ENCODE measurements around the gene NIPAL3.

Gene NIPAL3

GRCh38 chr1:24381256-24381655, 34.3 kb upstream of the NIPAL3 start:
- Histone ChIP-seq H4K20me1 (ENCODE audit: insufficient read depth, low read length) (no peaks in the 10 kb centered on the region), H3F3A (ENCODE audit: insufficient read depth, low read length) (peaks cover 24% of the 10 kb centered on the region), H3K27ac (ENCODE audit: low read length) (no peak overlapping the region), H3K4me2 (ENCODE audit: low read depth, low read length) (no peak overlapping the region), H3K9ac (ENCODE audit: low read length) (no peak overlapping the region), H3K27me3 (replicated peaks; ENCODE audit: insufficient read depth, low read length) (no peaks in the 10 kb centered on the region), H3K4me3 (ENCODE audit: low read length) (no peak overlapping the region), H3K9me3 (replicated peaks; ENCODE audit: insufficient read depth, low read length) (no peaks in the 10 kb centered on the region), H3K4me1 (ENCODE audit: low read length) (peaks cover 27% of the 10 kb centered on the region), H3K36me3 (replicated peaks; ENCODE audit: insufficient read depth, low read length) (no peaks in the 10 kb centered on the region), H3K9me2 (replicated peaks; ENCODE audit: insufficient read depth, low read length) (no peaks in the 10 kb centered on the region), H2AFZ (ENCODE audit: low read length) (no peak overlapping the region), H3K79me2 (ENCODE audit: low read length) (no peaks in the 10 kb centered on the region)
- no peak for DNase-seq
- TF ChIP-seq EZH2 (optimal IDR thresholded peaks at IDR 0.05; ENCODE audit: low read depth, low read length) (no peak), CTCF (IDR thresholded peaks at IDR 0.05; ENCODE audit: low read length) (no peak), EZH2phosphoT487 (IDR thresholded peaks at IDR 0.05; ENCODE audit: low read length) (no peak)

GRCh38 chr1:24382165-24382577, 33.4 kb upstream of the NIPAL3 start:
- no peak overlapping the region for H3K9ac ChIP-seq (ENCODE audit: low read length)
- H3K4me3 ChIP-seq (ENCODE audit: low read length): no peak overlapping the region
- no peaks in the 10 kb centered on the region for H3K27me3 ChIP-seq (replicated peaks; ENCODE audit: insufficient read depth, low read length)
- no peak for DNase-seq
- H3K27ac ChIP-seq (ENCODE audit: low read length): no peak overlapping the region
- H2AFZ ChIP-seq (ENCODE audit: low read length): no peak overlapping the region
- peaks cover 28% of the 10 kb centered on the region for H3F3A ChIP-seq (ENCODE audit: insufficient read depth, low read length)
- H3K4me2 ChIP-seq (ENCODE audit: low read depth, low read length): no peak overlapping the region
- H3K79me2 ChIP-seq (ENCODE audit: low read length): no peaks in the 10 kb centered on the region
- peaks cover 36% of the 10 kb centered on the region for H3K4me1 ChIP-seq (ENCODE audit: low read length)
- TF ChIP-seq CTCF (IDR thresholded peaks at IDR 0.05; ENCODE audit: low read length): no peak
- TF ChIP-seq EZH2phosphoT487 (IDR thresholded peaks at IDR 0.05; ENCODE audit: low read length): no peak
- no peak for TF ChIP-seq EZH2 (optimal IDR thresholded peaks at IDR 0.05; ENCODE audit: low read depth, low read length)
- H3K9me3 ChIP-seq (replicated peaks; ENCODE audit: insufficient read depth, low read length): no peaks in the 10 kb centered on the region
- H4K20me1 ChIP-seq (ENCODE audit: insufficient read depth, low read length): no peaks in the 10 kb centered on the region
- H3K9me2 ChIP-seq (replicated peaks; ENCODE audit: insufficient read depth, low read length): no peaks in the 10 kb centered on the region
- H3K36me3 ChIP-seq (replicated peaks; ENCODE audit: insufficient read depth, low read length): no peaks in the 10 kb centered on the region

- no peaks in the 10 kb centered on the region for H3K36me3 ChIP-seq (replicated peaks; ENCODE audit: insufficient read depth, low read length)
- TF ChIP-seq EZH2phosphoT487 (IDR thresholded peaks at IDR 0.05; ENCODE audit: low read length) (no peak), EZH2 (optimal IDR thresholded peaks at IDR 0.05; ENCODE audit: low read depth, low read length) (no peak), CTCF (IDR thresholded peaks at IDR 0.05; ENCODE audit: low read length) (no peak)
- no peaks in the 10 kb centered on the region for H3K79me2 ChIP-seq (ENCODE audit: low read length)
Measured at GRCh38 chr1:24383381-24383940, 32.1 kb upstream of the NIPAL3 start.

More at GRCh38 chr1:24383381-24383940, 32.1 kb upstream of the NIPAL3 start:
- no peak overlapping the region for H2AFZ ChIP-seq (ENCODE audit: low read length)
- no peaks in the 10 kb centered on the region for H3K9me3 ChIP-seq (replicated peaks; ENCODE audit: insufficient read depth, low read length)
- H4K20me1 ChIP-seq (ENCODE audit: insufficient read depth, low read length): no peaks in the 10 kb centered on the region
- H3K9me2 ChIP-seq (replicated peaks; ENCODE audit: insufficient read depth, low read length): no peaks in the 10 kb centered on the region
- H3K4me2 ChIP-seq (ENCODE audit: low read depth, low read length): no peak overlapping the region
- H3K27ac ChIP-seq (ENCODE audit: low read length): no peak overlapping the region
- H3K27me3 ChIP-seq (replicated peaks; ENCODE audit: insufficient read depth, low read length): no peaks in the 10 kb centered on the region
- no peak overlapping the region for H3K4me3 ChIP-seq (ENCODE audit: low read length)
- peaks cover 28% of the 10 kb centered on the region for H3F3A ChIP-seq (ENCODE audit: insufficient read depth, low read length)
- DNase-seq: no peak
- peaks cover 49% of the 10 kb centered on the region for H3K4me1 ChIP-seq (ENCODE audit: low read length)
- H3K9ac ChIP-seq (ENCODE audit: low read length): no peak overlapping the region
